GM13977 (cell line): Measurements from ENCODE around the gene PRDM12.
"Not testable (repeated sequence)": the region's sequence is repeated elsewhere in the genome, so short reads cannot be mapped to it uniquely, and the experiment has no call there.

ENCODE experiments used
- DNase-seq: peaks from one replicate; pipeline ENCODE4 v3.0.0; 2012; ENCODE audit warnings: low spot score
- in situ Hi-C: fragments of 300-500 bp; cut with MboI; formaldehyde crosslinking; loops from one replicate; pipeline ENCODE4 v1.12.0; 2022; ENCODE audit warnings: low sequenced_read_pairs, low pct_unique_long_range_greater_than_20kb, mixed read lengths, inconsistent platforms; ENCODE audit not compliant: unreplicated experiment
- TF ChIP-seq, protein P1 (sequence below): IDR thresholded peaks from 2 replicates; pipeline ENCODE4 v1.5.1; 2012; ENCODE audit warnings: mild to moderate bottlenecking, control low read depth; ENCODE audit not compliant: insufficient read depth; ENCODE audit errors: extremely low read depth, missing control alignments

PRDM12 gene

DNA sequence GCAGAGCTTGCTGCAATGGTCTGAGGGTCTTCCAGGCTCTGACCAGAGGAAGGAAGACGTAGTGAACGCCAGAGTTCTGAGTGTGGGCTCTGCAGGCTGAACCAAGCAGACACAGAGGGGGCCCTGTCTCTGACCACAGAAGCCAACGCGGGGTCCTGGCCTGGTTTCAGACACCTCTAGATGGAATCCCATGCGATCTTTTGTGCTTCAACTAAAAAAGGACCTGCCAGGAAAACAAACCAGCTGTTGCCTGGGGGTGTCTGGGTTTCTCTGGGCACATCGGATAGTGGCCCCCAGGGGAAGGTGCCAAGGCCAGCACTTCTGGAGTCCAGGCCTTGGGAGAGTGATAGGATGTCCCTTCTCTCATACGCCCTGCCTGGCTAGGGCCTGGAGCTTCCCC is 12.9 kb downstream of the PRDM12 start:
- in situ Hi-C loops: no loop called here
- TF ChIP-seq, protein P1, sequence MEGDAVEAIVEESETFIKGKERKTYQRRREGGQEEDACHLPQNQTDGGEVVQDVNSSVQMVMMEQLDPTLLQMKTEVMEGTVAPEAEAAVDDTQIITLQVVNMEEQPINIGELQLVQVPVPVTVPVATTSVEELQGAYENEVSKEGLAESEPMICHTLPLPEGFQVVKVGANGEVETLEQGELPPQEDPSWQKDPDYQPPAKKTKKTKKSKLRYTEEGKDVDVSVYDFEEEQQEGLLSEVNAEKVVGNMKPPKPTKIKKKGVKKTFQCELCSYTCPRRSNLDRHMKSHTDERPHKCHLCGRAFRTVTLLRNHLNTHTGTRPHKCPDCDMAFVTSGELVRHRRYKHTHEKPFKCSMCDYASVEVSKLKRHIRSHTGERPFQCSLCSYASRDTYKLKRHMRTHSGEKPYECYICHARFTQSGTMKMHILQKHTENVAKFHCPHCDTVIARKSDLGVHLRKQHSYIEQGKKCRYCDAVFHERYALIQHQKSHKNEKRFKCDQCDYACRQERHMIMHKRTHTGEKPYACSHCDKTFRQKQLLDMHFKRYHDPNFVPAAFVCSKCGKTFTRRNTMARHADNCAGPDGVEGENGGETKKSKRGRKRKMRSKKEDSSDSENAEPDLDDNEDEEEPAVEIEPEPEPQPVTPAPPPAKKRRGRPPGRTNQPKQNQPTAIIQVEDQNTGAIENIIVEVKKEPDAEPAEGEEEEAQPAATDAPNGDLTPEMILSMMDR: no peak

DNA sequence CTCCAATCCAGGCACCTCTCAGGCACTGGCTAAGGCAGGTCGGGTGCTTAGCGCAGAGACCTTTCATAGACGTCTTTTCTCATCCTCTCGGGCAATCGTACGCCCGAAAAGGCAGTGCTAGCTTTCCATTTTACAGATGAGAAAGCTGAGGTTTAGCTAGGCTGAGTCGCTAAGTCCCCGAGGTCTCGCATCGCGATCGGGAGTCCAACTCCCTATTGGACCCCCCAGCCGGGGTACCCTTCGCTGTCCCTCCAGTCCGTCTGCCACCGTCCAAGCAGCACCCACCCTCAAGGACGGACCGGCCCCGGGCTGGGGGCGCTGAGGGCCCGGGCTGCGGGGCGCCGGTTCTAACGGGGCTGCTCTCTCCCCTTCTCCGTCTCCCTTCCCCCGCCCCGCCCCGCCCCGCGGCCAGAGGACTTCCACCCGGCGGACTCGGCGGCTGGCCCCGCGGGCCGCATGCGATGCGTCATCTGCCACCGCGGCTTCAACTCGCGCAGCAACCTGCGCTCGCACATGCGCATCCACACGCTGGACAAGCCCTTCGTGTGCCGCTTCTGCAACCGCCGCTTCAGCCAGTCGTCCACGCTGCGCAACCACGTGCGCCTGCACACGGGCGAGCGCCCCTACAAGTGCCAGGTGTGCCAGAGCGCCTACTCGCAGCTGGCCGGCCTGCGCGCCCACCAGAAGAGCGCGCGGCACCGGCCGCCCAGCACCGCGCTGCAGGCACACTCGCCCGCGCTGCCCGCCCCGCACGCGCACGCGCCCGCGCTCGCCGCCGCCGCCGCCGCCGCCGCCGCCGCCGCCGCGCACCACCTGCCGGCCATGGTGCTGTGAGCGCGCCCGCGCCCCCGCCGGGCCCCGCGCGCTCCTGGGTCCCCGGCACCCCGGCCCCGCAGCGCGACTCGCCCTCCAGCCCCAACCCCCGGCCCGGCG is 16.7 kb downstream of the PRDM12 start:
- in situ Hi-C loops: loop anchor here (10.0 kb wide), 1 partner anchor 226 kb away; no protein-coding TSS in a partner anchor
- TF ChIP-seq, protein P1: no peak
- DNase-seq: peak; percentile 87

More for the DNA sequence above, 12.9 kb downstream of the PRDM12 start:
- no peak for DNase-seq

DNA sequence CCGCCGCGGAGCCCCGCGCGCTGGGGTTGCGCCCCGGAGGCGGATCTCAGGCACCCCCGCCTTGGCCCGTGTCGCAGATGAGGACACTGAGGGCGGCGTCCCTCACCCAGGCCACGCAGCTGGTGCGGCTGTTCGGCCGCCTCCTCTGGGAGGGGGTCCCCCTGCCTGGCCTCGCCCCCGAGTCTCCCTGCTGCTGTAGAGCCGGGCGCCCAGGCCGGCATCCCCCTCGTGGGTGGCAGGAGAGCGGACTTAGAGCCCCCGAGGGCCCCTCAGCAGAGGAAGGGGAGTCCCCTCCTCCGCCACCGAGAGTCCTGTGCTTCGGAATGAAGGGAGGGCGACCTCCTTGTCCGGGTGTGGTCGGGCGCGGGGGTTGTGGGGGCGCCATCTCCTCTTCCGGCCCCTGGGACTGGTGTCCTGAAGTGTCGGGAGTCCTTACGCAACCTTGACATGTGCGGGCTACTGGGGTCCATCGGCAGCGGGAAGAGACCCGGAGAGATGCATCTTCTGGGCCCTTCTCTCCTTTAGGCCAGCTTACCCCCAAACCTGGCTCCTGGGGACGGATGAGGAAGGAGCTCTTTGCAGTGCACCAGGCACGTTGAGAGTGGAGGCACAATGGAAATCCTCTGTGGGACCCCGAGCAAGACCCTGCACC is 17.5 kb downstream of the PRDM12 start:
- in situ Hi-C loops: loop anchor here (10.0 kb wide), 1 partner anchor 227 kb away; no protein-coding TSS in a partner anchor
- DNase-seq: peak; percentile 71
- TF ChIP-seq, protein P1: no peak

DNA sequence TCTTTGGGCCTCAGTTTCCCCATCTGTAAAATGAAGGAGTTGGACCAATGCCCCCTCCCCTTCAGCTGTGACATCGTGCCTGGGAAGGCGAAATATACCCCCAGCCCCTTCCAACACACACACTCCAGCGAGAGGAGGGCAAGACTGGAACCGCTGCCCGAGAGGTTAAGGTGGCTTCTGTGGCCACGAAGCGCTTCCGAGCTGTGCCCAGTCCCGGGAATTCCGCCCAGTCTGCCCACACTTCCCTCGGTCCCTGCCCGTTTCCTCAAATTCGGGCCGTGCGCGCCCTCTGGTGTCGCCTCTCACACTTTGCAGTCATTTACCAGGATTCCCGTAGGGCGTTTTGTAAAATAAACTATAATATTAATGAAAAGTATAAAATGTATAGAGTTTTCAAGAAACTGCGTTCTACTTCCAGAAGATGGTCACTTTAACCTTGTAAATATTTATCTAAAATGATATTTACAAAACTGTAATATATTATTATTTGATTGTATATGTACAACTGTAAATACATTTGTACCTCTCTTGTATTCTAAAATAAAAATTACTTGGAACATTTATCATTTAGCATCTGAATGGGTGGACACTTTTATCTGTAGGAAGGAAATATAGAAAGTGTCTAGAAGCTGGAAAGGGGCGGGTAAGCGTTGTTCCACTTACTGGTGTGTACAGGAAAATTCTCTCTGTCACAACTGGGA is 18.2 kb downstream of the PRDM12 start:
- TF ChIP-seq, protein P1: peak; percentile 90
- in situ Hi-C loops: loop anchor here (10.0 kb wide), 1 partner anchor 228 kb away; no protein-coding TSS in a partner anchor
- peak; percentile 81 for DNase-seq

DNA sequence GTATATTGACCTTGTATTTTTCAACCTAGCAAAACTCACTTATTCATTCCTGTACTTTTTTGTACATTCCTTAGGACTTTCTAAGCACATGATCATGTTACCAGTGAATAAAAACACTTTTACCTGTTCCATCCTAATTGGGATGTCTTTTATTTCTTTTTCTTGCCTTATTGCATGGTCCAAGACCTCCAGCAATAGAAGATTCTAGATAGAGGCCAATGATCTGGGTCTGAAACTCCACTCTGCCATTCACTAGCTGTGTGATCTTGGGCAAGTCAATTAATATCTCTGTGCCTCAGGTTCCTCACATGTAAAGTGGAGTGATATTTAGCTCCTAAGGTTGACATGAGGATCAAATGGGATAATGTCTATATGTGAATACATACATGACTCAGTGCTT is 20.7 kb downstream of the PRDM12 start:
- TF ChIP-seq, protein P1: no peak
- in situ Hi-C loops: loop anchor here (10.0 kb wide), 1 partner anchor 230 kb away; no protein-coding TSS in a partner anchor

DNA sequence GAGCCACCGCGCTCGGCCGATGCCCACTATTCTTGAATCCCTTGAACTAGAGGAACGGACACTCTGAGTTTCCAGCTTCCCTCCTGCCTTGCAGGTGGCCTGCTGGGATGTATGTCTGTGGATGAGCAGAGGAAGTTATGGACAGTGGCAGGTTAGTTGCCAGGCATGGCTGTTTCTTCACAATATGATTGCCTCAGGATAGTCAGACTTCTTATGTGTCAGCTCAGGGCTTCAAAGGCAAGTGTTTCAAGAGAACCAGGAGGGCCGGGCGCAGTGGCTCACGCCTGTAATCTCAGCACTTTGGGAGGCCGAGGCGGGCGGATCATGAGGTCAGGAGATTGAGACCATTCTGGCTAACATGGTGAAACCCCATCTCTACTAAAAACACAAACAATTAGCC is 21.6 kb downstream of the PRDM12 start:
- in situ Hi-C loops: loop anchor here (10.0 kb wide), 1 partner anchor 231 kb away; no protein-coding TSS in a partner anchor
- not testable (repeated sequence) for DNase-seq

More for the DNA sequence above, 20.7 kb downstream of the PRDM12 start:
- DNase-seq: no peak
